Cardiac fibroblast (primary cell): Measurements from ENCODE around the gene PLD2.

Experiments
- DNase-seq, 2 donors: peaks; one replicate each; pipeline versions ENCODE4 v3.0.0 to v3.0.0-alpha.2; 2010; ENCODE audit warnings: low read depth in 2 of 2
- H3K4me3 ChIP-seq, 2 donors: replicated peaks in 1 of 2; 1 replicate in 1 of 2; 2 replicates in 1 of 2; pipeline ENCODE4 v1.5.1; 2011; ENCODE audit warnings: low read depth in 2 of 2, low read length in 2 of 2, mild to moderate bottlenecking in 2 of 2, moderate library complexity in 1 of 2
- TF ChIP-seq, protein P1 (sequence below): IDR thresholded peaks from one replicate; pipeline ENCODE4 v1.5.1; 2011; ENCODE audit warnings: low read depth, mild to moderate bottlenecking, low read length, inconsistent platforms

PLD2 gene

DNA sequence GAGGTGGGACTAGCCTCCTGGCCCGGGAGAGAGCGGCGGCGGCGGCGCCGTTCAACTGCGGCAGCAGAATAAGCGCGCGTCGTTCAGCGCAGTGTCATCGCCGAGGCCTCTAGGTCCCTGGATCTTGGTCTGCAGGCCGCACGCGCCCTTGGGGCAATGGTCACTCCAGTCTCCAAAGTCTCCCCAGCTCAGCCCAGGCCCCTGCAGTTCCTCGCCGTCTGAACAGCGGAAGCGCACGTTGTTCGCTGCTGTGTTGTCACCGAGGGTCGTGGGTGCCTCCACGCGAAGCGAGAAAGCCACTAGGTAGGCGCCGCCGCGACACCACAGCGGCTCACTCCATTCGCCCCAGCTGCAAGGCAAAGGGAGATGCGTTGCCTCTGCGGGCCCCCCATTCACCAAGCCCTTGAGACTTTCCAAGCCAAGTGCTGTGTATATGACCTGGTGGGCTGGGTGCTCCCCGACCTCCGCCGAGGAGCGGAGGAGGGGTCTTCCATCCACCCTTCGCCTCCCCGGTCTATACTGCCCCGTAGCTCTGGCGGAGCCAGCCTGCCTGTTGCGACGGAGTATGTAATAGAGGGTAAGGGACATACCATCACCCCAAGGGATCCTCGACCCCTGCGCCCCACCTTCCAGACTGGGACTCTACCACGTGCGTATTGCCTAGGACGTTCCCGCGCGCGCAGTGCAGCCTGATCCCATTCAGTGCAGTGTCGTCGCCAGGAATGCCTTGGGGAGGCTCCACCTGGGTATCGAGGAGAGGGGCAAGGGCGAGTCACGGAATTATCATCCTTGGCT, 21.4 kb upstream of the PLD2 start:
- no peak for DNase-seq

DNA sequence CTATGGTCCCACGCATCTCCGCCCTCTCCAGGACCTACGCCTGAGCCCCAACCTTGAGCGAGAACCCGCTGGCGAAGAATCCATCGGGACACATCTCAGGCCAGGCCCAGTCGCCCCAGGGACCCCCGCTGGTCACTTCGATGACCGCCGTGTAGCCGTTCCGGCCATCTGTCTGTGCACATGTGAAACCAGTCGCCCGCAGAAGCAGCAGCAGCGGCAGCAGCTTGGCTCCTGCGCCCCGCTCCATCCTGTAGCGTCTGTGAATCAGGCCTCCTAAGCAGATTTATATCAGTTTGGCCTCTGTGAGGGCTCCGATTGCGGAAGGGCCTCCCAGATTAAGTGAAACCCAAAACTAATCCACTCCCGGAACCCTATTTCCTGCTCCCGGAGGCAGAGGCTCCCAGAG, 20.8 kb upstream of the PLD2 start, which contains the start of gene VMO1:
TSS of gene VMO1 (minus strand) at position 259 of the 406 bp plus-strand sequence. CDS start at position 247, 12 bp downstream.
- peak within 1 kb of the TSS; percentile 16 to 18 for H3K4me3 ChIP-seq
- peak; percentile 28 to 35 for DNase-seq
- TF ChIP-seq, protein P1, sequence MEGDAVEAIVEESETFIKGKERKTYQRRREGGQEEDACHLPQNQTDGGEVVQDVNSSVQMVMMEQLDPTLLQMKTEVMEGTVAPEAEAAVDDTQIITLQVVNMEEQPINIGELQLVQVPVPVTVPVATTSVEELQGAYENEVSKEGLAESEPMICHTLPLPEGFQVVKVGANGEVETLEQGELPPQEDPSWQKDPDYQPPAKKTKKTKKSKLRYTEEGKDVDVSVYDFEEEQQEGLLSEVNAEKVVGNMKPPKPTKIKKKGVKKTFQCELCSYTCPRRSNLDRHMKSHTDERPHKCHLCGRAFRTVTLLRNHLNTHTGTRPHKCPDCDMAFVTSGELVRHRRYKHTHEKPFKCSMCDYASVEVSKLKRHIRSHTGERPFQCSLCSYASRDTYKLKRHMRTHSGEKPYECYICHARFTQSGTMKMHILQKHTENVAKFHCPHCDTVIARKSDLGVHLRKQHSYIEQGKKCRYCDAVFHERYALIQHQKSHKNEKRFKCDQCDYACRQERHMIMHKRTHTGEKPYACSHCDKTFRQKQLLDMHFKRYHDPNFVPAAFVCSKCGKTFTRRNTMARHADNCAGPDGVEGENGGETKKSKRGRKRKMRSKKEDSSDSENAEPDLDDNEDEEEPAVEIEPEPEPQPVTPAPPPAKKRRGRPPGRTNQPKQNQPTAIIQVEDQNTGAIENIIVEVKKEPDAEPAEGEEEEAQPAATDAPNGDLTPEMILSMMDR = no peak

More for the DNA sequence above, 21.4 kb upstream of the PLD2 start:
- H3K4me3 ChIP-seq = peak overlapping the region; percentile 16 to 18
- TF ChIP-seq, protein P1 = no peak

DNA sequence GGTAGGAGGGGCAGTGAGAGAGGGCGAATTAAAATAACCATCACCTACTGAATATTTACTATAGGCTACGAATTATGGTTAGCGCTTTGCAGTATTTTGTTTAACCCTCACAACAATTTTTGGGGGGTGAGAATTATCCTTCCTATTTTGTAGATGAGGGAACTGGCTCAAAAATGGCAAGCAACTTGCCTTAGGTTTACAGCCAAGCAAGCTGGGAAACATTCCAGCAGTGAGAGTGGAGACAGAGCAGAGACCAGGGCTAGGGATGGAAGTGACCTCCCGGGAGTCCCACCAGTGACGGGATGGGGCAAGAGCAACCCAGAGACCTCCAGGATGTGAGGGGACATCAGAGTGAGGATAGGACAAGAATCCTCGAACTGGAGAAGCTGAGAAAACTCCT, 20.4 kb upstream of the PLD2 start:
- DNase-seq = peak; percentile 12 to 53
- TF ChIP-seq, protein P1 = no peak
- H3K4me3 ChIP-seq = peak overlapping the region; percentile 16 to 18

DNA sequence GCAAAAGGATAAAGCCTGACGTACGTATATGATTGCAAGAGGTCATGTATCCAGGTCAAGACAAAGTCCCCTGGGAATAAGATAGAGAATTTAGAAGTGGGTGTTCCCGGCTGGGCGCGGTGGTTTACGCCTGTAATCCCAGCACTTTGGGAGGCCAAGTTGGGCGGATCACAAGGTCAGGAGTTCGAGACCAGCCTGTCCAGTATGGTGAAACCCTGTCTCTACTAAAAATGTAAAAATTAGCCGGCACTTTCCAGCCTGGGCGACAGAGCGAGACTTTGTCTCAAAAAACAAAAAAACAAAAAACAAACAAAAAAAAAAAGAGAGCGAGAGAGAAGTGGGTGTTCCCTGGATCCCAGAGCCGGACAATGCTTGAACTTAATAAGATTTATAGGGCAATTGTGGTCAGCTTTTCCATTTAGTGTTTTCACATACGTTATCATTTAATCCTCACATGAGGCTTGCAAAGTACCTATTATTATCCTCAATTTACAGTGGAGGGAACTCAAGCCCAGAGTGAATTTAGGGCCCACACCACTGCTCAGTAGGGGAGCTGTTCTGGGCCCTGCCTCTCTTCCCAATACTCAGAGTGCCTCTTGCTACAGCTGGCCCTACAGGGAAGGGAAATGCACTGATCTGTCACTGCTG, 18.7 kb upstream of the PLD2 start:
- DNase-seq = no peak
- TF ChIP-seq, protein P1 = no peak
- H3K4me3 ChIP-seq = no peak overlapping the region

DNA sequence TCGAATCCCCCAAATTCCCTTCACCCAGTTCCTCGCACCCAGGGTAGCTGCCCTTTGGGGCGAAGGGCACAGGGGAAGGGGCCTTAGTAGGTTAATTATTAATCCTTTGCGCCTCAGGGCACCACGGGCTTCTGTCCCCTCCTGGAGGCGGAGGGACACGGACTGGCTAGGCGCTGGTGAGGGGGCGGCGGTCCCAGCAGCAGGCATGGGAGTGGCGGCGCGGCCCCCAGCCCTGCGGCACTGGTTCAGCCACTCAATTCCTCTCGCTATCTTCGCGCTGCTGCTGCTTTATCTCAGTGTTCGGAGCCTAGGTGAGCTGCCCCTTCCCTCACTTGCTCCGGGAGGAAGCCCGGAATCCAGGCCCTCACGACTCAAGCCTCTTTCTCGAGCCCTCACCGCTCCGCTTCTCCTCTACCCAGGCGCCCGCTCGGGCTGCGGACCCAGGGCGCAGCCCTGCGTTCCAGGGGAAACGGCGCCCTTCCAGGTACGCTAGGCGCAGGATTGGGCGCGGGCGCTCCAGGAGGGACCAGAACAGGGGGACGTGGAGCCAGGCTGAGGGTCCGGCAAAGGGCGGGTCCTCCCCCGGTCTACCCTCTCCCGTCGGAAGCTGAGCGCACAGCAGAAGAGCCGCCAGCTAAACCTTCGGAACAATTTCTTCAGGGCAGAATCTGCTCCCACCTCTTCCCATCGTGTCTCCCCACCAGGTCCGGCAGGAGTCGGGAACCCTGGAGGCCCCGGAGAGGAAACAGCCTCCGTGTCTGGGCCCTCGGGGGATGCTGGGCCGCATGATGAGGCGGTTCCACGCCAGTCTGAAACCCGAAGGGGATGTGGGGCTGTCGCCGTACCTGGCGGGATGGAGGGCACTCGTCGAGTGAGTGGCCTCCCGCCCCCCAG, 17.9 kb upstream of the PLD2 start, which contains the start of gene GLTPD2:
TSS of gene GLTPD2 (plus strand) at position 158 of the 894 bp plus-strand sequence. CDS start at position 206, 48 bp downstream.
- H3K4me3 ChIP-seq = peak within 1 kb of the TSS; percentile 65
- TF ChIP-seq, protein P1 = no peak
- DNase-seq = peak in 1 of 2 donors; percentile 5

DNA sequence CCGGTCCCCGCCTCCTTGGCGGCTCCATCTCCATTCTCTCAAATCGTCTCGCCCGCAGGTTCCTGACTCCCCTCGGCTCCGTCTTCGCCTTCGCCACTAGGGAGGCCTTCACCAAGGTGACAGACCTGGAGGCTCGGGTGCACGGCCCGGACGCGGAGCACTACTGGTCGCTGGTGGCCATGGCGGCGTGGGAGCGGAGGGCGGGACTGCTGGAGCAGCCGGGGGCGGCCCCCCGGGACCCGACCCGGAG, 17.3 kb upstream of the PLD2 start:
- peak overlapping the region; percentile 65 for H3K4me3 ChIP-seq
- no peak for DNase-seq

More for the DNA sequence above, 17.3 kb upstream of the PLD2 start:
- TF ChIP-seq, protein P1 = no peak
